H1 (cell line): Measurements from ENCODE around the gene GGCX. TPM values are rescaled to one million over a fixed set of nuclear protein-coding genes. Genes with fewer than 3 reads are reported as not detected.
A peak's percentile ranks its signal among the peaks of the same experiment; 100 is the strongest.

Experiments used
- CTCF ChIA-PET: fragments of 300-600 bp; sonication (Branson Sonifier 250); formaldehyde crosslinking; loops from one replicate; lab custom pipeline; 2021; ENCODE audit not compliant: partially characterized antibody; lab: Charles Lee
- POLR2A ChIA-PET: fragments of 300-600 bp; sonication (Branson Sonifier 250); formaldehyde crosslinking; loops from one replicate; lab custom pipeline; 2021; ENCODE audit warnings: inconsistent platforms; ENCODE audit not compliant: partially characterized antibody; lab: Charles Lee
- DNase-seq, 2 experiments: peaks; one replicate each; pipeline versions ENCODE4 v3.0.0 to v3.0.0-alpha.2; 2010 to 2022; ENCODE audit warnings: low spot score in 2 of 2, low read depth in 1 of 2, mixed read lengths in 1 of 2
- FAIRE-seq: peaks from 2 replicates; lab custom pipeline; 2011; peaks lifted over from hg19 to GRCh38; lab: Jason Lieb, UNC
- H2AFZ ChIP-seq: 2 replicates; pipeline ENCODE4 v1.8.1; 2012; ENCODE audit warnings: low read length, inconsistent platforms
- H2AK5ac ChIP-seq: 2 replicates; pipeline ENCODE4 v1.6.1; 2013; ENCODE audit warnings: low read depth, low read length
- H2BK120ac ChIP-seq: replicated peaks from 2 replicates; pipeline ENCODE3; 2013; ENCODE audit warnings: low read depth, low read length, inconsistent platforms
- H2BK12ac ChIP-seq: 2 replicates; pipeline ENCODE4 v1.6.1; 2013; ENCODE audit warnings: low read depth, low read length
- H2BK15ac ChIP-seq: 2 replicates; pipeline ENCODE4 v1.6.1; 2013; ENCODE audit warnings: low read length
- H2BK20ac ChIP-seq: 2 replicates; pipeline ENCODE4 v1.6.1; 2013; ENCODE audit warnings: low read length
- H2BK5ac ChIP-seq: 2 replicates; pipeline ENCODE4 v1.6.1; 2013; ENCODE audit warnings: low read depth, low read length
- H3K14ac ChIP-seq: 2 replicates; pipeline ENCODE4 v1.6.1; 2013; ENCODE audit warnings: inconsistent platforms; ENCODE audit not compliant: insufficient read length
- H3K18ac ChIP-seq: 2 replicates; pipeline ENCODE4 v1.6.1; 2013; ENCODE audit warnings: low read length; ENCODE audit errors: extremely low read depth
- H3K23ac ChIP-seq: 2 replicates; pipeline ENCODE4 v1.6.1; 2013; ENCODE audit warnings: inconsistent platforms; ENCODE audit not compliant: insufficient read length
- H3K23me2 ChIP-seq: 2 replicates; pipeline ENCODE4 v1.6.1; 2013; ENCODE audit warnings: low read depth, low read length
- H3K27ac ChIP-seq: 2 replicates; pipeline ENCODE4 v1.6.1; 2011; ENCODE audit warnings: low read depth, low read length, inconsistent platforms
- H3K27me3 ChIP-seq, 4 experiments: replicated peaks in 1 of 4; 1 replicate in 1 of 4; 2 replicates in 3 of 4; pipeline versions ENCODE4 v1.6.1 to v1.8.1; 2011 to 2013; ENCODE audit warnings: low read length in 3 of 4, mild to moderate bottlenecking in 3 of 4, inconsistent platforms in 2 of 4, mixed read lengths in 2 of 4, moderate library complexity in 1 of 4; ENCODE audit not compliant: control insufficient read depth in 3 of 4, insufficient read depth in 3 of 4; ENCODE audit errors: extremely low read depth in 1 of 4
- H3K36me3 ChIP-seq, 4 experiments: 2 replicates each; pipeline versions ENCODE4 v1.6.1 to v1.8.1; 2011 to 2013; ENCODE audit warnings: mild to moderate bottlenecking in 4 of 4, low read length in 3 of 4, moderate library complexity in 2 of 4, control low read depth in 1 of 4, inconsistent platforms in 1 of 4; ENCODE audit not compliant: insufficient read depth in 4 of 4, control insufficient read depth in 2 of 4
- H3K4ac ChIP-seq: replicated peaks from 2 replicates; pipeline ENCODE3; 2013; ENCODE audit warnings: low read length, low read depth, mixed read lengths, inconsistent platforms; ENCODE audit not compliant: insufficient read length
- H3K4me1 ChIP-seq, 4 experiments: replicated peaks in 1 of 4; 1 replicate in 1 of 4; 2 replicates in 3 of 4; pipeline versions ENCODE4 v1.6.1 to v1.8.1; 2011 to 2013; ENCODE audit warnings: low read length in 3 of 4, inconsistent platforms in 2 of 4, mixed read lengths in 1 of 4; ENCODE audit not compliant: insufficient read depth in 4 of 4, control insufficient read depth in 3 of 4
- H3K4me2 ChIP-seq, 2 experiments: 2 replicates each; pipeline versions ENCODE4 v1.6.1 to v1.8.1; 2011 to 2013; ENCODE audit warnings: low read depth in 2 of 2, low read length in 2 of 2, control low read depth in 1 of 2, inconsistent platforms in 1 of 2, mild to moderate bottlenecking in 1 of 2; ENCODE audit not compliant: insufficient read depth in 1 of 2
- H3K4me3 ChIP-seq, 4 experiments: fragments of 200-600, 300-600 bp in 1 of 4; sonication (generic), shearing (Covaris generic), sonication (Bioruptor Twin) in 1 of 4; 2 replicates each; pipeline versions ENCODE4 v1.5.1 to v1.8.1; 2011 to 2016; ENCODE audit warnings: low read length in 4 of 4, low read depth in 3 of 4, control low read depth in 2 of 4, inconsistent platforms in 2 of 4, mild to moderate bottlenecking in 2 of 4, mixed read lengths in 1 of 4, moderate library complexity in 1 of 4; ENCODE audit not compliant: insufficient read depth in 2 of 4; ENCODE audit errors: extremely low read depth in 1 of 4
- H3K56ac ChIP-seq: replicated peaks from 2 replicates; pipeline ENCODE3; 2013; ENCODE audit warnings: low read depth, mild to moderate bottlenecking, mixed read lengths, low read length, inconsistent platforms; ENCODE audit not compliant: insufficient read length
- H3K79me1 ChIP-seq: 2 replicates; pipeline ENCODE4 v1.6.1; 2013; ENCODE audit warnings: low read depth, low read length, control low read depth
- H3K79me2 ChIP-seq, 2 experiments: 2 replicates each; pipeline versions ENCODE4 v1.6.1 to v1.8.1; 2012 to 2013; ENCODE audit warnings: low read length in 2 of 2, mild to moderate bottlenecking in 2 of 2, inconsistent platforms in 1 of 2; ENCODE audit not compliant: insufficient read depth in 2 of 2, control insufficient read depth in 1 of 2
- H3K9ac ChIP-seq, 4 experiments: replicated peaks in 1 of 4; 1 replicate in 1 of 4; 2 replicates in 3 of 4; pipeline versions ENCODE4 v1.6.1 to v1.8.1; 2011 to 2013; ENCODE audit warnings: low read depth in 3 of 4, low read length in 3 of 4, control low read depth in 2 of 4, mild to moderate bottlenecking in 2 of 4, moderate library complexity in 2 of 4, inconsistent platforms in 1 of 4; ENCODE audit errors: extremely low read depth in 1 of 4
- H3K9me3 ChIP-seq, 2 experiments: 2 replicates each; pipeline versions ENCODE4 v1.6.1 to v1.8.1; 2012 to 2013; ENCODE audit warnings: mild to moderate bottlenecking in 2 of 2, moderate library complexity in 2 of 2, control low read depth in 1 of 2, inconsistent platforms in 1 of 2, low read depth in 1 of 2, low read length in 1 of 2, mixed read lengths in 1 of 2; ENCODE audit not compliant: insufficient read depth in 2 of 2
- H4K20me1 ChIP-seq, 2 experiments: replicated peaks in 1 of 2; 2 replicates each; pipeline versions ENCODE3 to v1.8.1; 2011 to 2013; ENCODE audit warnings: inconsistent platforms in 2 of 2, low read length in 2 of 2, mild to moderate bottlenecking in 1 of 2; ENCODE audit not compliant: insufficient read depth in 2 of 2, control insufficient read depth in 1 of 2
- H4K5ac ChIP-seq: 2 replicates; pipeline ENCODE4 v1.6.1; 2013; ENCODE audit warnings: low read length, low read depth, mixed read lengths, inconsistent platforms; ENCODE audit not compliant: insufficient read length
- H4K8ac ChIP-seq: 2 replicates; pipeline ENCODE4 v1.8.0; 2013; ENCODE audit warnings: mild to moderate bottlenecking, moderate library complexity, low read length, inconsistent platforms; ENCODE audit not compliant: insufficient read depth; ENCODE audit errors: extremely low read depth
- H4K91ac ChIP-seq: replicated peaks from 2 replicates; pipeline ENCODE3; 2013; ENCODE audit warnings: low read length, mixed read lengths, inconsistent platforms; ENCODE audit not compliant: insufficient read length
- WGBS, 2 experiments: shearing (Covaris generic) in 1 of 2; methylation state at CpG; one replicate each; pipeline versions ENCODE4 v1.1.6 to v1.1.7; 2013 to 2015; ENCODE audit warnings: low lambda C conversion rate in 2 of 2, mixed read lengths in 2 of 2, inconsistent platforms in 1 of 2, low coverage in 1 of 2, missing lambda C conversion rate in 1 of 2; ENCODE audit not compliant: insufficient replicate concordance in 2 of 2, insufficient coverage in 1 of 2, insufficient read length in 1 of 2; ENCODE audit errors: extremely low coverage in 1 of 2, missing lambda C conversion rate in 1 of 2; 5-methylcytosine and 5-hydroxymethylcytosine counted together
- polyA plus RNA-seq, 7 experiments: library from polyadenylated mRNA; depleted of rRNA in 3 of 7; stranded (reverse) in 5 of 7; unstranded in 2 of 7; fragments of >200 nt in 5 of 7; fragments of 200-250 nt in 2 of 7; gene quantifications; 1 replicate in 5 of 7; 2 replicates in 1 of 7; 4 replicates in 1 of 7; pipeline versions ENCODE4 v1.2.1 to v1.2.3, GENCODE V29; 2011 to 2013; ENCODE audit warnings: missing spikeins in 2 of 7, mixed read lengths in 2 of 7
- total RNA-seq: library from RNA; stranded (reverse); fragmentation: NEBNext Ultra II Directional; extraction: Animal tissue kit (Norgen Biotek cat#: 25700); gene quantifications from 2 replicates; pipeline ENCODE4 v1.2.1, GENCODE V29; 2021

GGCX gene
- total and polyA plus RNA-seq, 2 of the 8 experiments (the other 6 are each of a cell fraction or from before 2014, with no cell fraction given): 29.4 to 33.8 TPM

- POLR2A ChIA-PET: interaction anchor here (1.3 to 1.7 kb wide), 3 partner anchors 12 to 49 kb away, joined by 4 to 8 read pairs (median 6); partner anchors contain the start of gene MAT2A
- Histone ChIP-seq H3K27me3 (peaks cover 8 to 28% (median 16%) of the 10 kb centered on the region in 4 experiments; a peak in 6 of 7 replicates), H2BK5ac (no peak overlapping the region), H3K9ac (no peak overlapping the region), H3K23me2 (peaks cover 5% of the 10 kb centered on the region; the same call in 1 of the 2 replicates), H2BK20ac (no peak overlapping the region), H3K4me3 (no peak overlapping the region), H3K23ac (no peak overlapping the region), H4K20me1 (no peaks in the 10 kb centered on the region), H3K79me1 (no peaks in the 10 kb centered on the region), H3K4me2 (no peak overlapping the region), H3K9me3 (no peaks in the 10 kb centered on the region), H3K56ac (no peak overlapping the region), H3K79me2 (no peaks in the 10 kb centered on the region; a peak in 1 of 4 replicates), H4K5ac (no peak overlapping the region), H2BK12ac (no peak overlapping the region), H4K91ac (no peak overlapping the region), H3K27ac (no peak overlapping the region), H3K4me1 (peaks cover 0 to 11% (median 3%) of the 10 kb centered on the region in 4 experiments; a peak in 4 of 7 replicates), H3K18ac (no peak overlapping the region), H2BK120ac (no peak overlapping the region), H3K4ac (peak overlapping the region; percentile 14), H3K14ac (no peak overlapping the region), H4K8ac (no peak overlapping the region), H2BK15ac (no peak overlapping the region), H2AFZ (no peak overlapping the region), H3K36me3 (no peaks in the 10 kb centered on the region), H2AK5ac (no peak overlapping the region)
- DNase-seq: no peak
- CTCF ChIA-PET: no interaction called here
- no peak for FAIRE-seq
- WGBS, 2 experiments: 74% methylated on average over 4 of the region's 4 CpGs; no CpG with 5 or more reads in 1 of the 2 experiments
Observed at GRCh38 chr2:85588645-85589044, 27.4 kb upstream of the GGCX start.
